Measurements from ENCODE around the gene SLC22A3. TPM values are rescaled to one million over a fixed set of nuclear protein-coding genes. Genes with fewer than 3 reads are reported as not detected.

The SLC22A3 gene
- polyA plus RNA-seq, 10 donors = 6.8 to 16.5 (median 13.3) TPM

DNA sequence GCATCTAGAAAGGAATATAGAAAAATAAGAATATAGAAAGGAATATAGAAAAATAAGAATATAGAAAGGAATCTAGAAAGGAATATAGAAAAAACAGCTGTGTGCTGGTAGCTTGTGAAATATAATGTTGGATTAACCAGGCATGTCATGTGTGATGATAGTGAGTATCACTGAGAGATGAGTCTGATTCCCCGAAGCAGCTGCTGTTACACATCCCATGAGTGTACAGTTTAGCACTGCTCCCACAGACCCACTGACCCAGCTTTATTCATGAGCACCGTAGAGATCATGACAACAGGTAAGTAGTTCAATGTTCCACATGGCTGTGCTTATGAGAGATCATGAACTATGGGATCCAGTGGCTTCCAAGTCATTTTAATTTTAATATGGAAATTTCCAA lies 64.8 kb downstream of the SLC22A3 start:
- DNase-seq = no peak

DNA sequence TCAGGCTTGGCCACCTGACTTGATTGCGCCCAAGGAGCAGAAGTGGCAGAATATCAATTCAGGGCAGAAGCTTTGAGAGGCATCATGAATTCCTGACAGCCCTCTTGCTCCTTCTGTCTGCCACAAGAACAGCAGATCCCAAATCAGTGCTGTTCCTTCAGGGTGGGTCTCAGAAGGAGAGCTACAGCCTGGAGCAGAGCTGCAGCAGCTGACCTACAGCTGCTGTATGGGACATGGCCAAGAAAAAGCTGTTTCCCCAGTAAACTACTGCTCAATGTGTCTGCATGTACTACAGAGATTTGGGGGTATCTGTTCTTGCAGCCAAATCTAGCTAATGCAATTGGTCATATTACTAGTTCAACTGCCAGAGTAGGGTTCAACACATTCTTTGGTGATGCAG lies 69.0 kb downstream of the SLC22A3 start:
- DNase-seq = peak; percentile 61 to 89 (median 74)

DNA sequence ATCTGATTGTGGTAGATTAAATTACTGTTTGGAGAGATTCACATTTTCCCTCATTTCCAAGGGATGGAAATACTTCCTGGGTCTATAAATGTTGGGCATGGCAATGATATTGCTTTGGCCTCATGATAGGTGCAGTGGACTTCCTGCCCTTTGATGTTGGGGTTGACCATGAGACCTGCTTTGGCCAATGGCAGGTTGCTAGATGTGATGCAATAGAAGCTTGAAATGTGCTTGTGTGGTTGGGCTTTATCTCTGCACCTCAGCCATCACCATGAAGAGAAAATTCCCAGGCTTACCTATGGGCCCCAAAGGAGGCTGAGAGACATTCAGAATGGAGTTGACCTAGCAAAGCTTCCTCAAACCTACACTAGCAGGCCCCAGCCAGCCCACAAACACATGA lies 69.4 kb downstream of the SLC22A3 start:
- no peak for DNase-seq

DNA sequence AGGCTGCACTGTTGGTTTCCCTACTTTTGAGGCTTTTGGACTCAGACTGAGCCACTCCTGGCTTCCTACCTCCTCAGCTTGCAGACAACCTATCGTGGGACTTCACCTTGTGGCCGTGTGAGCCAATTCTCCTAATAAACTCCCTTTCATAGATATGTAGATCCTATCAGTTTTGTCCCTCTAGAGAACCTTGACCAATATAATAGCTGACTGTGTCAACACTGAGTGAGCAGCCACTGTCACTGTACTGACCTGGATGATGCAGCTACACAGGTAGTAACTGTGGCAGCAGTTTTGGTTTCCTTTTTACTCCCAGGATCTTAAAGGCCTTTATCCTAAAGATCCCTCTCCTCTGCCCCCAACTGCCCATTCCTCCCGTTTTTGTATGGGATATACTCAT lies 70.2 kb downstream of the SLC22A3 start:
- no peak for DNase-seq

DNA sequence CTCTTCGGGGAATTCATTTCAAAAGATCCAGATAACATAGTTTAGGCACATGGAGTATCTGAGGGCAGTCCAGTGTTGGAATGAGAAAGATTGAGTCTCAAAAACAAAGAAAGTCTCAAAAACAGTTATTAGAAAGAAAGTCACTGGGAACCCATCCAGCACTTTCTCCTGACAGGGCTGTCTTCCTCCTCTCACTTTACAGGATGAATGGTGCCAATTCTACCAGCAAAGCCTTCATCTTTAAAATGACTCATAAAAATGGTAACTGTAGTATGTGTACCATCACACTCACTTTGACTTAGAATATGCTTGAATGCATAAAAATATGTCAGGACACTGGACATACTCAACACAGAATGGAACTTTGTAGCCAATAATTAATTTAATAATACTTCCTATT lies 71.3 kb downstream of the SLC22A3 start:
- no peak for DNase-seq

DNA sequence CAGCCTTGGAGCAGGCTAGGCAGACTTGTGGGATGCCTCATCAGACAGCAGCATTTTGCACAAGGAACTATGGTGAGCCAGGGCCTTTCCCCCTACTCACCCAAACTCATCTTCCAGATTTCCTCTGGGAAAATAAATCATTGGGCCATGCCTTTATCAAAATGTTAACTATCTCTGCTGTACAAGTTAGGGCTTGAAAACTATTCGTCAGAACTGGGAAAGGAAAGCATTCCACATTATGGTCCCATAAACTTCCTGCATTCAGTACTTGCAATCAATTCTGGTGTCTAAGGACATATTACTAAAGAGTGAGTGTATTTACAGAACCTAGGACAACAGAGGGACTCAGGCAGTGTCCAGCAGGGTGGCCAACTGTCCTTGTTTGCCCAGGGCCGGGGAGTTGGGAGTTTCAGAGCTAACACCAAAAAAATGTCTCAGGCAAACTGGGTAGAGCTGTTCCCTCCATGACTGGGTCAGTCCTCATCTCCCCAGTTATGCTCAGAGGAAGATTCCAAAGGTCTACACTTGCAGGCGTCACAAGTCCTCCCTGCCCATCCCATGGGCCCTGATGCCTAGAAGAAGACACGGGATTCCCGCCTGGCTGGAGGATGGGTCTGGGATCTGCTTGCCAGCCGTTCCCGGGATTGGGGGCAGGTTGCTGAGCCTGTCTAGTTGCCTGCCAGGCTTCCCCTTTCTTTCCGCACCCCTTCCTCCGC lies 72.2 kb downstream of the SLC22A3 start:
- no peak for DNase-seq

DNA sequence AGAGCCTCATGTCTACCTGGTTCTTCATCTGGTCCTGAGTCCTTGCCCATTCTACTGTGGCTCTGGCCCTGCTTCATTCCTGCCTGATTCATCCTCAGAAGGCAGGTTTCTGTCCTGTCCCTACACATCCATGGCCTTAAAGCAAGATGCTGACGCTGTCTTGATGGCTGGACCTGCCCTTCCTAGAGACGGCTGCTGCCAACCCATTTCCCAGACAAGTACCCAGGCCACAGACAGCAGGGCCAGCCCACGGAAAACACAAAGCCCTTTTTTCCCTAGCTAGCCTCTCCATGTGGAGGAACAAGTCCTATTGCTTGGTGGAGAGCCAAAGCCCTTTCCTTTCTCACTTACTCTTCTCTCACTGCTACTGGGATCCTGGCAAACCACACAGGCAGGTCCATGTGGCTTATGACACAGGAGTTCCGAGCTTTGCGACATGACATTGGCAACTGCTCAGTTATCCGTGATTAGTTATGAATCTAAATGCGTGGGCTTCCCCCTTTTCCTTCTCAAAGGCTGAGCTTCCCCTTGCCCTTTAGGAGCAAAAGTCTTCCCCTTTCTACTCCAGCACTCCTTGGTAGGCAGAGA lies 72.9 kb downstream of the SLC22A3 start:
- peak in 1 of 3 donors; percentile 35 for DNase-seq

DNA sequence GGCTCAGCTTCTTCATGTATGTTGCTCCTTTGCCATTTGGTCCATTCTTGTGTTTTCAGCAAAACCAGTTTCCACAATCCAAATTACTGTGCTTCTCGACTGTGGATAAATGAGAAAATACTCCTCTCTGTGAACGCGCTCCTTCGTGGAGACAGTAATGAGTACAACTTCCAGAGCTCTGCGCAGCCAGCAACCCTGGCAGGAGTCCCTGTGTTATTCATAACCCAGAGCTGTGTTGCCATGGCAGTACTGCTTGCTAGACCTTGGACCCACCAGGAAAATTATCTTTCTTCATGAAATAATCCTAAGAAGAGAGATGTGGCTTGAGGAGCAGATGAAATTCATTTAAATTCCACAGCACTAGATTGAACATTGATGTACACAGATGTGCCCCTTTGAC lies 73.7 kb downstream of the SLC22A3 start:
- peak in 2 of 3 donors; percentile 84 to 89 for DNase-seq

DNA sequence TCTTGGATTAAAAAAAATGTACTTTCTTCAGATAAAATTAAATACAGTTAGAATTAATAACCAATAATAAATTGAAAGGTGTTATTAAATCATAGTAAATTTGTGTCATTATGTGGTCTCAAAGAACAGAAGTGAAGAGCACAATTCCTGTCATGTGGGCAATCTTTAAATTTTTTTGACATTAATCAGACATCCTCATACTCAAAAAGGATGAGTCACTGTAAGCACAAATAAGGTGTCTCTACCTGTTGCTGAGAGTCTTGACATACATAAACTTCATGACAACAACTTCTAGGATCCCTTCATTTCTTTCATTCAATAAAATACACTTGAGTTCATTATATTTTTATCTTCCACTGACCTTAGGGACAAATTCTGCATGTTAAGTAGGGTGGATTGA lies 76.1 kb downstream of the SLC22A3 start:
- no peak for DNase-seq

DNA sequence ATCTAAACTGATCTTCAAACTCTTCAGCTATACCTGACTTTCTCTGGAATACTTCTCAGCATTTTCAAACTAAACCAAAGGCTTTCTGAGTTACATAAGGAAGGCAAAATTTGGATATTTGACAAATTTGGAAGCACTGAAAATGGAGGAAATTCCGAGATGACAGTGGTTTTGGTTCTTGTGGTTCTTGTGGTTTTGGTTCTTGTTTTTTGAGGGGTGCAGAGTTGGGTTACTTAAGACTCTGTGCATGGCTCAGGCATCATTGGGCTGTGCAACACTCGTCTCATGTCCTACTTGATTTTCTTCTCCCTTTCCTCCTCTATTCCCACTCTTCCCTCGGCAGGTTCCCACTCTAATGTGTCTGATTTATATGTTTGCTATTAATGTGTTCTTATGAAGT lies 78.0 kb downstream of the SLC22A3 start:
- no peak for DNase-seq

DNA sequence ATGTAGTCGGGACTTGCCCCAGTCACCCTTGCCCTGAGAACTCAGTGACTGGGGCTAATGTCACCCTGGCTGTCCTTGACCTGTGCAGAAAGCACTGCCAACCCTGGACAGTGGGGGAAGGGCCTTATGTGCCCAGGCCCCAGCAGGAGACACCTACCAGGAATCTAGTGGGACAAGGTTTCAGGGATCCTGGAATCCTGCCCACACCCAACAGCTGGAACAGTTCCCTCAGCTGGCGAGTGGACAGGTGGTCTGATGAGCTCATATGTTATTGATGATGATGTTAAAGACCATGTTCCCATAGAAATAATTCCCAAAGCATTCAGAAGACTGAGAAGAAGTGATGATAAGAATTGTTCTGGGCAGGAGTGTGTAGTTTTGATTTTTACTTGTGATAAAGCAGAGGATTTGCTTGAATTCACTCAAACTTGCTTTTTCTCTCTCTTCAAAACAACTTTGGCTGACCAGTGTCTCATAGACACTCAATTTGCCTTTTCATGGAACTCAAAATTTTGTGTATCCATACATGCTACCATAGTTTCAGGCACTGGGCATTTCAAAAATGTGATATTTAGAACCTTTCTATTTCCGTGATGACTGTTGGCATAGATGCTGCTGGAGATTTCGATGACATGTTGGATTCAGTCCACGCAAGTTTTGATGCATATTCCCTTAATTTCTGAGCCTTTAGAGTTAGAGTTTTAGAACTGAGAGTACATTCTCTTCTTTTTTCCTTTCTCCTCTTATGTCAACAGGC lies 79.3 kb downstream of the SLC22A3 start:
- peak in 2 of 3 donors; percentile 38 to 66 for DNase-seq

DNA sequence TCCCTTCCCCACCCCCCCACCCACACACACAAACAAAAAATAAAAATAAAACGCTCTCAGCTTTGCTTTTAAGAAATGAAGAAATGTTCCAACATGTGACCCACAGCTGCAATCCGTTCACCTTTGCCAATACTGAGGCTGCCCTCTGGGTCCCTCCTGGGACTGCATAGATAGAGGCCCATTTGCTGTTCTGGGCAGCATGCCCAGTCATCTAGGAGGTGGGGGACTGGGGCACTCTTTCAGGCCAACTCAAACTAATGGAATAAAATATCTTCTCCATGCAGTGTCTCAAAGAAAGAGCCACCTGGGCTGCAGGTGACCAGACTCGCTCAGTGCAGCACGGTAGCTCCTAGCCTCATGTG lies 79.9 kb downstream of the SLC22A3 start:
- peak; percentile 66 to 84 (median 74) for DNase-seq

DNA sequence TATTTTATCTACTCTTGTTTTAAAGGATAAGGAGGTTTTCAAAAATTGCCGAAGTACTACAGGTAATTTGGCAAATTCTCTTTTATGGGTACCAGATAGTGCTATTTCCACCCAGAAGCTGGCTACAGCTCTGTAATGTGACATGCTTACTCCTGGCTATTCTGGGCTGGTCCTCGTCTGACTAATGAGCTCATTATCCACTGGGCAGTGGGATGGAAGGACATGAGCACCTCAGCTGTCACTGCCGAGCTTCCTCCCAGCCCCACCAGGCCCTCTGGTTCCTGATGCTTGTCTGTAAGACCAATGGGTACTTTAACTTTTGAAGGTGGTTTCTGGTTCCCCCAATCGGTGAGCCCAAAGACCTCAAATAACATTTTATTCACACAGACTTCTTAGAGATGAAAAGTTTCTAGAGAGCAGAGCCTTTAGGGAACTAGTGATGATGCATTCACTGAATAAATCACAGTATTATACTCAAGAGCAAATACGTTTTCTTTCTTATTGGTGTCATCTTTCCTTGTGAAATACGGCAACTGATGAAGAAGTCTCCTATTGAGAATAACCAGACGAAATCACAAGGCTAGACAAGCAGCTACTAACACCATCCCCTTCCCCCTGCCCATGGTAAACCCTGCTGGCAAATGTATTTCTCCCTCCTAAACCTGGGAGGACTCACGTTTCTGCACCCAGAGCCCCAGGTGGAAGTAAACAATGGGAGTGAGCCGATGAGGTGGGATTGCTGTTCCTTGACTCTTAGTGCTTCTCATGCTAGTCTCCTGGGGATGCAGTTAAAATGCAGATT lies 80.8 kb downstream of the SLC22A3 start:
- DNase-seq = peak in 2 of 3 donors; percentile 22 to 34

DNA sequence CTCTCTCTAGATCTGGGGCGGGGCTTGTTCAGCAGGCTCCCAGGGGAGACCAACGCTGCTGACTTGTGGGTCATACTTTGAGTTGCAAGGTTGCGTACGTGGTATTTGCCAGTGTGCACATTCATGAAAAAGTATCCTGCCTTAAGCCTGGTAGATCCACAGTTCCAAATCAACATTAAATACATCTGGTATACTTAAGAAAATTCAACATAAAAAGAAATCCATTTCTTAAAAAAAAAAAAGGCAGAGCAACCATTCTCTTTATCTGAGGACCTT lies 81.4 kb downstream of the SLC22A3 start:
- no peak for DNase-seq

DNA sequence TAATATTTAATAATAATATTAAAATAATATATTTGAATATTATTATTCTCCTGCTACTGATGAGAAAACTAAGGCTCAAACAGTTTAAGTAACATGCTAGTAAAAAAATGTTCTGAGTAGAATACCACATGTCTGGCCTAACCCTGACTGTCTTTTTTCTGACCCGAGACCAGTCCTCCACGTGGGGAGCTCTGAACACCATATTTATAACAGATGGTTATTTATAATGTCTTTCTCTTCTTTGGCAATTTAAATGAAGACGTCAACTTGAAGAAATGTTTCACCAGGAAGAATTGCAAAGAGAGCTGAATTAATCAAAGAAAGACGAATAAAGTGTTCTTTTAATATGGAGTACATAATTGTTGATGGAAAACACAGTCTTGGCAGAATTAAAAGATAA lies 82.0 kb downstream of the SLC22A3 start:
- DNase-seq = peak in 2 of 3 donors; percentile 61 to 78

DNA sequence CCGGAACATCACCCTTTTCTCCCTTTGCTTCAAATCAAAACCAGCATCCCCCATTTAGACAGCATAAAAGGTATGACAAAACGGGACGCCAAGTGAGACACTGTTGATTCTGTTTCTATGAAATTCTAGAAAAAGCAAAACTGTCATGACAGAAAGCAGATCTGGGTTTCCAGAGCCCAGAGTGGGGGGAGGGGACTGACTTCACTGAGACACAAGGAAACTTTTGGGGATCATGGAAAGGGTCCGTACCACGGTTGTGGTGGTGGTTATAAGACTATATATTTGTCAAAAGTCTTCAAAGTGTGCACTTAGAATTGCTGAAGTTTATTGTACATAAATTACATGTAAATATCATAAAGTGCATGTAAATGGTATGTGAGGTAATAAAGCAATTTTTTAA lies 82.6 kb downstream of the SLC22A3 start:
- DNase-seq = peak in 2 of 3 donors; percentile 74 to 86

DNA sequence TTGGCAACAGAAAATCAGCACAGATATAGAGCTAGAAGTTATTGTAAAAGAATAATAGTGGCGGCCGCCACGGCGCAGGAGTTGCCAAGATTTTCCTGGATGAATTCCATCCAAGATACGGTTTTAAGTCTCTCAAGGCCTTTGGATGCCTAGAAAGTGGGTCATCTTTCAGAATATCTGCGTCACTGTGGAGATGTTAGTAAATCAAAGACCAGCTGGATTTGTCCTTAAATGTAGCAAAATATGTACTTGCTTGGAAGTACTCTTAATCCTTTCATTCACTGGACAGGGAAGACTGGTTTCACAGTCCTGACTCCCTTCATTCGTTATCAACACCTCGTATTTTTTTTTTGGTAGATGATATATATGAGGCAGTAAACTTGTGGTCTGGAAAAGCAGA lies 83.0 kb downstream of the SLC22A3 start:
- peak; percentile 89 to 96 (median 93) for DNase-seq

DNA sequence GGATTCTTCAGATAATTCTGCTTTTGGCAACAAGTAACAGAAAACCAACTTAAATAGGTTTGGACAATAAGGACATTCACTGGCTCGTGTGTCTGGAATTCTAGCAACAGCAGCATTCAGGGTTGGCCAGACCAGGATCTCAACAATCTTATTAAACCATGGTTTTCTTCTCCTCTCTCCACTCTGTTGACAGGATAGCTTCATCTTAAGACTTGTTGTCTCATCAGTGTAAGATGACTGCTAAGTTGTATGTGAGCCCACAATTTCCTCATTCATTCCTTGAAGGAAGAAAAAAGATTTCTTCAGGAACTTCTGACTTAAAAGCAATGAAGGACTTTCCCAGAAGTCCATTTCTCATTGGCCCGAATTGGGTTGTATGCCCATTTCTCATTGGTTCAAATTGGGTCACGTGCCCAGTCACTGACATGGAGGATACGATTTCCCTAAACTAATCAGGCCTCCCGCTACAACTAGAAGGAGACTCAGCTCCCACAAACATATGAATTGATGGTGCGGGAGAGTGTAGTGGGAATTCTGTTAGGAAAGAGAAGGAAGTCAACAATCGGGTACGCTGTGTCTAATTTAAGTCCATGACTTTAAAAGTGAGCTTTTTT lies 83.7 kb downstream of the SLC22A3 start:
- DNase-seq = peak; percentile 69 to 88 (median 71)

DNA sequence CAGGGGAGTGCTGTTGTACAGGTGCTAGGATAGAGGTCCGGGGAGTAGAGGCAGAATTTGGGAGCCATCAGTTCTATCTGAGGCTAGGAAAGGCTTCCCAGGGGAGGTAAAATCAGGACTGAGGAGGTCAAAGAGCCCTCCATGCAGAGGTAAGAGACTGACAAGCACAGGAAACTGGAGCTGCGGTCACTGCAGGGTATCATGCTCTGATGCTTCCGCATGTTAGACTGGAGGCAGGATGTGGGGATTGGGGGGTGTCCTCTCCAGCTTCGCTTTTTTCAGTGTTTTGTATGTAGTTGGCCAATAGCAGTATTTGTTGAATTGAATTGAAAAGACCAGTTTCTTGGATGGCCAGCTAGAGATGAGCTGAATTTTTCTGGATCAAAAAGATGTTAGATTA lies 87.8 kb downstream of the SLC22A3 start:
- no peak for DNase-seq

DNA sequence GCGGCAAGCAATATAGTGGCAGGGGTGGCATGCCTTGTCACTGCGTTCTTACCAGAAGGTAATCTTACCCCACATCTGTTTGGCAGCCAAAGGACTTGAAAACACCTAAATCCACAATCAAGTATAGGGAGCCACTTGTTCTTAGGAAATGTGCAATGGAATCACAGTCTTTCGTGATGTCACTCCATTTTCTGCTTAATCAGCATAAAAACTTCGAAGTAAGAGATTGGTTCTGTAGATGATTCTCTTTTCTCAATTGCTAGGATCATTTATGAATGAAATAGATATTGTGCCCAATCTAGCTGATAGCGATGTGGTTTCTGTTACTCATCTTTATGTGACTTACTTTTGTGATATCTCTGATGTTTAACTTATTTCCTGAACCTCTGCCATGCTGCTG lies 89.0 kb downstream of the SLC22A3 start:
- no peak for DNase-seq

DNA sequence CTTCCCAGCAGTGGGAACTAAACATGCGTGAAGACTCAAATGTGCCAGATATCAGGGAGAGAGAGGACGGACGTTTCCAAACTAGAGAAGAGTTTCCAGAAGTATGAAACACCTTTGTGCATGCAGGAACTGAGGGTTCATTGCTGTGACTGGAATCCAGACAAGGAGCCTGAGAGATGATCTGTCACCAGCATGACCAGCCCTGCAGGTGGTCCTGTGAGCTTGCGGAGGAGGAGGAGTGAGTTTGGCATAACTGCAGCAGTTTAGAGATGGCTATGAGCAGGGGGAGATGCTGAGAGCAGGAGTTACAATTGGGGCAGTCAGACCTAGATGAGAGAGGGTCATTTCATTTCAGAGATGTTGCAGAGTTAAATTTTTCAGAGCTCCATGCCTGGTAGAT lies 89.6 kb downstream of the SLC22A3 start:
- no peak for DNase-seq

DNA sequence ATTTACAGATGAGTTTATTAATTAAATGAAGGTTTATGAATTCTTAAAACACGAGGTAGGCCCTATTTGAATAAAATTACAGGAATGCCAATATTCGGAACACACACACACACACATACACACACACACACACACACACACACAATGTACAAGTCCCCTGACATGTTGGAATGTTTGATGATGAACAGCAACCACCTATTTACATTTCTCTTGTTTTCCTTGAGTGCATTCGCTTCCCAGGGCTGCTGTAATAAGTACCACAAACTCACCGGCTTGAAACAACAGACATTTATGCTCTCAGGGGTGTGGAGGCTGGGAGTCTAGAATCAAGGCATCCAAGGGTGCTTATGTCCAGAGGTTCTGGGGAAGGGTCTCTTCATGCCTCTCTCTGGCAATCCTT lies 90.3 kb downstream of the SLC22A3 start:
- no peak for DNase-seq

All from muscle of back (tissue), 11 donors.